ENCODE measurements around the gene TKTL1. TPM values are rescaled to one million over a fixed set of nuclear protein-coding genes. Genes with fewer than 3 reads are reported as not detected.
"Not testable (repeated sequence)": the region's sequence is repeated elsewhere in the genome, so short reads cannot be mapped to it uniquely, and the experiment has no call there.

Gene TKTL1
- total RNA-seq, 3 donors from 2014 or later (not counting 1 experiment from before 2014, with no cell fraction given) = 17.1 to 42.8 (median 28.8) TPM

DNA sequence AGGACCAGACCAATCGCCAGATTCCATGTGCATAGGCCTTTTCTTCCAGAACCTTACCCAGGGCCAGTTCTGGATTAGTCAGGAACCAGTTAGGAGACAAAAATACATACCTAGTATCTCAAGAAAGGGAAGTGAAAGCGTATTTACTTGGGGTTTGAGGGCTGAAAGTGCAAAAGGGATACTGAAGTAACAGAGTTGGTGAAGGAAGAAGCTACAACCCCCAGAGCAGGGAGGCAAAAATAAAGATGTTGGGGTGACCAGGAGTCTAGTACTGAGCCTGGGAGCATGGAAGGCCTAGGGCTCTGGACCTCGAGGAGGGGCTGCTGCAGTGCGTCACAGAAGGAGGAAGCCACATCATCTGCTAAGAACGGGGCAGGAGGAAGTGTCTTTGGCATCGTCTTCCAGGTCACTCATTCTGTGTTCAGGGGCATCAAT lies 38.3 kb downstream of the TKTL1 start:
- intact Hi-C loops (cut with micrococcal nuclease) = no loop called here
- no peaks in the 10 kb centered on the region for H3K9me3 Mint-ChIP-seq
- 22% methylated on average over 6 of the region's 6 CpGs for WGBS (ENCODE audit: insufficient coverage)
- peaks cover 10 to 13% of the 10 kb centered on the region in 2 donors for H3K4me1 Mint-ChIP-seq
- H3K27me3 ChIP-seq (ENCODE audit: control insufficient read depth, insufficient read depth, low read length) = no peaks in the 10 kb centered on the region
- no peaks in the 10 kb centered on the region for H3K36me3 ChIP-seq (ENCODE audit: control insufficient read depth, insufficient read depth, low read length)
- H3K4me3 ChIP-seq (ENCODE audit: low read length) = no peak overlapping the region
- H3K9me3 ChIP-seq (ENCODE audit: control insufficient read depth, insufficient read depth, low read length) = no peaks in the 10 kb centered on the region
- ATAC-seq (peak; percentile 39 to 59 (median 48)), DNase-seq (no peak)
- no peak overlapping the region for H3K4me3 Mint-ChIP-seq
- TF ChIP-seq, protein P1, sequence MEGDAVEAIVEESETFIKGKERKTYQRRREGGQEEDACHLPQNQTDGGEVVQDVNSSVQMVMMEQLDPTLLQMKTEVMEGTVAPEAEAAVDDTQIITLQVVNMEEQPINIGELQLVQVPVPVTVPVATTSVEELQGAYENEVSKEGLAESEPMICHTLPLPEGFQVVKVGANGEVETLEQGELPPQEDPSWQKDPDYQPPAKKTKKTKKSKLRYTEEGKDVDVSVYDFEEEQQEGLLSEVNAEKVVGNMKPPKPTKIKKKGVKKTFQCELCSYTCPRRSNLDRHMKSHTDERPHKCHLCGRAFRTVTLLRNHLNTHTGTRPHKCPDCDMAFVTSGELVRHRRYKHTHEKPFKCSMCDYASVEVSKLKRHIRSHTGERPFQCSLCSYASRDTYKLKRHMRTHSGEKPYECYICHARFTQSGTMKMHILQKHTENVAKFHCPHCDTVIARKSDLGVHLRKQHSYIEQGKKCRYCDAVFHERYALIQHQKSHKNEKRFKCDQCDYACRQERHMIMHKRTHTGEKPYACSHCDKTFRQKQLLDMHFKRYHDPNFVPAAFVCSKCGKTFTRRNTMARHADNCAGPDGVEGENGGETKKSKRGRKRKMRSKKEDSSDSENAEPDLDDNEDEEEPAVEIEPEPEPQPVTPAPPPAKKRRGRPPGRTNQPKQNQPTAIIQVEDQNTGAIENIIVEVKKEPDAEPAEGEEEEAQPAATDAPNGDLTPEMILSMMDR (IDR thresholded peaks at IDR 0.05) = no peak
- H3K27me3 Mint-ChIP-seq (ENCODE audit: low read depth in 2 of 2) = no peaks in the 10 kb centered on the region
- H3K27ac Mint-ChIP-seq = peak overlapping the region; percentile 34 to 50
- H3K36me3 Mint-ChIP-seq = no peaks in the 10 kb centered on the region
- peaks cover 21% of the 10 kb centered on the region for H3K4me1 ChIP-seq (ENCODE audit: control insufficient read depth, insufficient read depth, low read length)
- peak overlapping the region; percentile 31 for H3K27ac ChIP-seq (ENCODE audit: low read length)

DNA sequence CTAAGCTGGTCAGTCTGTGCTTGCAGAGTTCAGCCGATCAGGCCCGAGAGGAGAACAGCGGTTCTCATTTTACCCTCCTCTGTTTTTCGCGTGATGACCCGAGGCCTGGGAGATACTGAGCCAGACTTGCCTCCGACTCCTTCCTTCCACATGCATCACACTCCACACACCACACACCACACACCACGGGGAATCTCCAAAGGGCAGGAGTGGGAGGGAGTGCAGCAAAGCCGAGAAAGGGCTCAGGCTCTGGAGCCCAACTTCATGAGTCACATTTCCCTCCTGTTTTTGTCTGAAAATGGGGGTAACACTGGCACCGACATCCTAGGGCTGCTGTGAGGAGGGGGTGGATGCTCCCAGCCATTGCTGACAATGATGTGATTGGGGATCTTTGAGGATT lies 38.9 kb downstream of the TKTL1 start:
- ATAC-seq (no peak), DNase-seq (no peak)
- H3K4me1 Mint-ChIP-seq = peaks cover 10 to 13% of the 10 kb centered on the region in 2 donors
- H3K4me3 Mint-ChIP-seq = no peak overlapping the region
- no peaks in the 10 kb centered on the region for H3K9me3 ChIP-seq (ENCODE audit: control insufficient read depth, insufficient read depth, low read length)
- TF ChIP-seq, protein P1 (IDR thresholded peaks at IDR 0.05) = no peak
- WGBS (ENCODE audit: insufficient coverage) = 82% methylated on average over 5 of the region's 10 CpGs
- H3K27ac ChIP-seq (ENCODE audit: low read length) = no peak overlapping the region
- intact Hi-C loops (cut with micrococcal nuclease) = no loop called here
- peaks cover 21% of the 10 kb centered on the region for H3K4me1 ChIP-seq (ENCODE audit: control insufficient read depth, insufficient read depth, low read length)
- H3K27ac Mint-ChIP-seq = peak overlapping the region in 1 of 2 donors; percentile 50
- no peak overlapping the region for H3K4me3 ChIP-seq (ENCODE audit: low read length)
- no peaks in the 10 kb centered on the region for H3K27me3 ChIP-seq (ENCODE audit: control insufficient read depth, insufficient read depth, low read length)
- no peaks in the 10 kb centered on the region for H3K36me3 ChIP-seq (ENCODE audit: control insufficient read depth, insufficient read depth, low read length)
- no peaks in the 10 kb centered on the region for H3K36me3 Mint-ChIP-seq
- H3K27me3 Mint-ChIP-seq (ENCODE audit: low read depth in 2 of 2) = no peaks in the 10 kb centered on the region
- no peaks in the 10 kb centered on the region for H3K9me3 Mint-ChIP-seq

DNA sequence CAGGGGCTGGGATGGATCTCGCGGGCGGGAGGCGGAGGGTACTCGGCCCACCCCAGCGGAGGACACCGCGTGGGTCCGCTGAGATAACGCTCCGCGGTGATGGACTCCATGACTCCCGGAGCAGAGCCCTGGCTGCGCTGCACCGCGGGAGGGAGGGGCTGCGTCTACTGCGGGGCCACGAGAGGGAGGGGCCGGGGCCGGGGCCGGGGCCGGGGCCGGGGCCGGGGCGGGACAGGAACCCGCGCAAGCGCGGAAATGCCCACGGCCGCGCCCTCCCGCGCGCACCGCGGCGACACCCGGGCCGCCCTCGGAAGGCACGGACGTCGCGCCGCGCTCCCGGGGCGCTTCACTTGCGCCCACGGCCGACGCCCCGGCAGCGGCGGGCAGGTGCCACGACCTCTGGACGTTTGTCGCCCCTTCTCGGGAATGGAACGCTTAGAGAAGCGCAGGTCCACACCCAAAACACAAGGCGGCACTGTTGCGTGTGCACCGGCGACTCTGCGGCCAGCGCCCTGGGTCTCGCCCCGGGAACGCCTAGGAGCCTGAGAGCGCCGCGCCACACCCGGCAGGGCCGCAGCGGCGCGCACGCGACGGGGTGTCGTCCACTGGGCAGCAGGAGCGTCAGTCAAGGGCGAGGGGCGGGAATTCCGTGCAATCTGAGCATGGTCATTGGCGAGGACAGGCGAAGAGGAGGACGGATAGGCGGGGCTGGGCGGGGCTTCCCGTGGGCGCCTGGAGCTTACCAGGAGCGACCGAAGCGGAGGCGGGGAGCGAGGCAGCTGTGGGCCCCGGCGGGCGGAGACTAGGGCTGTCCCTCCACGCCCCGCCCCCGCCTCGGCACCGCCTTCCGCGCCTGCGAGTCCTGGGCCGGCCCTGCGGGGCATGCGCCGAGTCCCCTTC lies 46.1 kb downstream of the TKTL1 start:
- H3K27me3 Mint-ChIP-seq (ENCODE audit: low read depth in 2 of 2); H3K27ac ChIP-seq (ENCODE audit: low read length); H3K9me3 ChIP-seq (ENCODE audit: control insufficient read depth, insufficient read depth, low read length); H3K9me3 Mint-ChIP-seq; H3K27me3 ChIP-seq (ENCODE audit: control insufficient read depth, insufficient read depth, low read length); H3K27ac Mint-ChIP-seq; H3K4me3 ChIP-seq (ENCODE audit: low read length); H3K4me1 ChIP-seq (ENCODE audit: control insufficient read depth, insufficient read depth, low read length); DNase-seq; H3K4me1 Mint-ChIP-seq; H3K4me3 Mint-ChIP-seq; H3K36me3 ChIP-seq (ENCODE audit: control insufficient read depth, insufficient read depth, low read length); H3K36me3 Mint-ChIP-seq: not testable (repeated sequence)
- ATAC-seq = peak; percentile 61 to 82 (median 66)
- WGBS (ENCODE audit: insufficient coverage) = no CpG with 5 or more reads among the region's 115 CpGs
- intact Hi-C loops (cut with micrococcal nuclease) = loop anchor here (10.0 kb wide), 1 partner anchor 53 kb away; the partner anchor contains the start of gene RPL10

DNA sequence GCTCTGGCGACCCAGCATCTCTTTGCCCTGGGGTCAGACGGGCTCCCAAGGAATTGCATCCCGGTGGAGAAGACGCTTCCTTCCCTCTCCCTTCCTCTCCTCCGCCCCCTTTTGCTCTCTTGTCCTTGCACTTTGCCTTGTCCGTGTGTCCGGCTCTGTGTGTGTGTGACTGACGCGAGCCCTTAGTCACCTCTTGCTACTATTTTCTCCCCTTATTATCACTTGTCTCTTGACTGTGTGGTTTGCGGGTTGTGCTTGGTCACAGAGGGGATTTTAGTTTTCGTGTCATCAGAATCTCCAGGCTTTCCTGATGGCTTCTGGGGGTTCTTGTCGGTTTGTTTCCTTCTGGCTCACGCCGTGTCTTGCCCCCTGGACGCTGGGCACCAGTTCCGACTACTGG lies 47.5 kb downstream of the TKTL1 start:
- H3K4me1 ChIP-seq (ENCODE audit: control insufficient read depth, insufficient read depth, low read length) = peaks cover 12% of the 10 kb centered on the region
- not testable (repeated sequence) for H3K9me3 Mint-ChIP-seq; H3K4me1 Mint-ChIP-seq; H3K27me3 ChIP-seq (ENCODE audit: control insufficient read depth, insufficient read depth, low read length); H3K27me3 Mint-ChIP-seq (ENCODE audit: low read depth in 2 of 2); DNase-seq; H3K4me3 ChIP-seq (ENCODE audit: low read length); H3K36me3 Mint-ChIP-seq; H3K27ac ChIP-seq (ENCODE audit: low read length); H3K27ac Mint-ChIP-seq; H3K4me3 Mint-ChIP-seq; H3K9me3 ChIP-seq (ENCODE audit: control insufficient read depth, insufficient read depth, low read length); H3K36me3 ChIP-seq (ENCODE audit: control insufficient read depth, insufficient read depth, low read length)
- no CpG with 5 or more reads among the region's 16 CpGs for WGBS (ENCODE audit: insufficient coverage)
- peak; percentile 13 to 21 (median 18) for ATAC-seq
- intact Hi-C loops (cut with micrococcal nuclease) = loop anchor here (10.0 kb wide), 1 partner anchor 52 kb away; the partner anchor contains the start of gene RPL10

DNA sequence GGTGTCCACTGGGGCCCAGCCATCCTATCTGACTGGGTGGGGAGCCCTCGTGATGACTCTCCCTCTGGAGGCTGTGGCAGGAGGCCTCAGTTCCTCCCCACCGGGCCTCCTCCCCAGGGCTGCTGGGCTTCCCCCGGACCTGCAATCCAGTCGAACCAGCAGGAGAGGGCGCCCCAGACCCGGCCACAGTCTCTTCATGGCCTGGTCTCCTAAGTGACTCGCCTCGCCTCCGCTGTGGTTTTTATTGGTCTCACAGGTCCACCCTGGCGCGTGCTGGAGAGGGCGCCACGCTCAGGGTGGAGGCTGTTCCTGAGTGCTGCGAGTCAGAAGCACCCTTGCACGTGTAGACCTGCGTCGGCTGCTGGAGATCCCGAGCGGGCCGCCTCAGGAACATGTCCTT lies 48.0 kb downstream of the TKTL1 start:
- intact Hi-C loops (cut with micrococcal nuclease) = loop anchor here (10.0 kb wide), 1 partner anchor 51 kb away; the partner anchor contains the start of gene RPL10
- no CpG with 5 or more reads among the region's 20 CpGs for WGBS (ENCODE audit: insufficient coverage)
- not testable (repeated sequence) for H3K27ac Mint-ChIP-seq; DNase-seq; H3K4me3 ChIP-seq (ENCODE audit: low read length); H3K27me3 ChIP-seq (ENCODE audit: control insufficient read depth, insufficient read depth, low read length); H3K36me3 Mint-ChIP-seq; H3K27me3 Mint-ChIP-seq (ENCODE audit: low read depth in 2 of 2); H3K9me3 Mint-ChIP-seq; H3K4me3 Mint-ChIP-seq; H3K27ac ChIP-seq (ENCODE audit: low read length); H3K9me3 ChIP-seq (ENCODE audit: control insufficient read depth, insufficient read depth, low read length); H3K36me3 ChIP-seq (ENCODE audit: control insufficient read depth, insufficient read depth, low read length)
- H3K4me1 Mint-ChIP-seq = peaks cover 9 to 12% of the 10 kb centered on the region in 2 donors
- H3K4me1 ChIP-seq (ENCODE audit: control insufficient read depth, insufficient read depth, low read length) = peaks cover 17% of the 10 kb centered on the region
- ATAC-seq = peak; percentile 36 to 62 (median 45)

All from natural killer cell (primary cell).